ENCODE measurements around the gene ST6GALNAC5. TPM values are rescaled to one million over a fixed set of nuclear protein-coding genes. Genes with fewer than 3 reads are reported as not detected.
A peak's percentile ranks its signal among the peaks of the same experiment; 100 is the strongest.
"Not testable (repeated sequence)": the region's sequence is repeated elsewhere in the genome, so short reads cannot be mapped to it uniquely, and the experiment has no call there.

The ST6GALNAC5 gene
- total RNA-seq: 0.26 and 2.3 TPM in 2 replicates

DNA sequence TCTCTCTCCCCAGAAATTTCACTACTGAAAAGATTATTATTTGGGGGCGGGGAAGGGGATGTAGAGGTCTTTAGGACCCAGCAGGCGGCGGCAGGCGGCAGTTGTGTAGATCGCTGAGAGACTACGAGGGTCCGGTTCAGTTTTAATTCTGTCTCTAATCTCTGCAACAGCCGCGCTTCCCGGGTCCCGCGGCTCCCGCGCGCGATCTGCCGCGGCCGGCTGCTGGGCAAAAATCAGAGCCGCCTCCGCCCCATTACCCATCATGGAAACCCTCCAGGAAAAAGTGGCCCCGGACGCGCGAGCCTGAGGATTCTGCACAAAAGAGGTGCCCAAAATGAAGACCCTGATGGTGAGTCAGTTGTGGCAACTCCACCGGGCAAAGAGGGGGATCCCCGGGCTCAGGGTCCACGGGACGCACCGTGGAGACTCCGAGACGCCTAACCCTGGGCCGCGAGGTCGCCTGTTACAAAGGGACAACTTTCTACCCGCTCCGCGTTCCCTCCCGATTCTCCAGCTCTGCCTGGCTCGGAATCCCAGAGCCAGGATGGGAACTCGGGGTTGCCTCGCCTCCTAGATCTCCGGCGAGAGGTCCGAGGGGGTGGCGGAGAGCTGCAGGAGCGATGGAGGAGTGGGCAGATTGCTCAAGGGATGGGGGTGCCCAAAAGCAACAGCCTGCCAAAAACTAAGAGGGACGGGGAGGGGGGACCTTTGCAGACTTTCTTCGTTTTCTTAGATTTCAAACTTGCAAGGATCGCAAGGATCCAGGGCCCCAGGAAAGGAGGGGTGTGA, at the start of gene ST6GALNAC5:
Gene ST6GALNAC5 (plus strand): TSS at position 139 of the 789 bp plus-strand sequence.
- no peak for FAIRE-seq
- H3K27me3 ChIP-seq (ENCODE audit: control insufficient read depth, insufficient read depth, low read length): peaks cover 21% of the 10 kb centered on the region

DNA sequence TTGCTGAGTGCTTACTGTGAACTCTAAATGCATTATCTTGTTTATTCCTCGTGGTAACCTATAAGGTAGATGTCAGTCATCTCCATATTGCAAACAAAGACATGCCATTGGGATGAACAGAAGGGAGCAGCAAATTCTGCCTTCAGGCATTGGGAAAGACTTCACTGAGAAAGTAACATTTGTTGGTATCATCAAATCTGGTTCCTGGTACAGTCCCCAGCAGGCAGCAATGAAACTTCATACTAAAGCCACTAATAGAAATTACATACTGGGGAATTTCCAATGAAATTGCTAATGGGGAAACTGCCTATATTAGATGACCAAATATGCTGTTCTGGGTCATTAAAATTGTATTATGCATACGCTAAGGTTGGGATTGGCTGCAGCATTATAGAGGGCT, 47.3 kb upstream of the ST6GALNAC5 start:
- peak; percentile 34 for DNase-seq (ENCODE audit: low read depth)
- no peak for FAIRE-seq
- Histone ChIP-seq H3K36me3 (ENCODE audit: control insufficient read depth, insufficient read depth, low read length) (no peaks in the 10 kb centered on the region), H3K4me3 (ENCODE audit: low read depth, low read length) (no peak overlapping the region), H3K27me3 (ENCODE audit: control insufficient read depth, insufficient read depth, low read length) (no peaks in the 10 kb centered on the region)
- TF ChIP-seq, protein P1, sequence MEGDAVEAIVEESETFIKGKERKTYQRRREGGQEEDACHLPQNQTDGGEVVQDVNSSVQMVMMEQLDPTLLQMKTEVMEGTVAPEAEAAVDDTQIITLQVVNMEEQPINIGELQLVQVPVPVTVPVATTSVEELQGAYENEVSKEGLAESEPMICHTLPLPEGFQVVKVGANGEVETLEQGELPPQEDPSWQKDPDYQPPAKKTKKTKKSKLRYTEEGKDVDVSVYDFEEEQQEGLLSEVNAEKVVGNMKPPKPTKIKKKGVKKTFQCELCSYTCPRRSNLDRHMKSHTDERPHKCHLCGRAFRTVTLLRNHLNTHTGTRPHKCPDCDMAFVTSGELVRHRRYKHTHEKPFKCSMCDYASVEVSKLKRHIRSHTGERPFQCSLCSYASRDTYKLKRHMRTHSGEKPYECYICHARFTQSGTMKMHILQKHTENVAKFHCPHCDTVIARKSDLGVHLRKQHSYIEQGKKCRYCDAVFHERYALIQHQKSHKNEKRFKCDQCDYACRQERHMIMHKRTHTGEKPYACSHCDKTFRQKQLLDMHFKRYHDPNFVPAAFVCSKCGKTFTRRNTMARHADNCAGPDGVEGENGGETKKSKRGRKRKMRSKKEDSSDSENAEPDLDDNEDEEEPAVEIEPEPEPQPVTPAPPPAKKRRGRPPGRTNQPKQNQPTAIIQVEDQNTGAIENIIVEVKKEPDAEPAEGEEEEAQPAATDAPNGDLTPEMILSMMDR (IDR thresholded peaks at IDR 0.05; ENCODE audit: insufficient read depth, low read length, severe bottlenecking): no peak

More for the DNA sequence above, at the start of gene ST6GALNAC5:
- TF ChIP-seq, protein P1 (IDR thresholded peaks at IDR 0.05; ENCODE audit: insufficient read depth, low read length, severe bottlenecking): no peak
- Histone ChIP-seq H3K36me3 (ENCODE audit: control insufficient read depth, insufficient read depth, low read length) (no peaks in the 10 kb centered on the region), H3K4me3 (ENCODE audit: low read depth, low read length) (no peak within 1 kb of the TSS)
- DNase-seq (ENCODE audit: low read depth): no peak

DNA sequence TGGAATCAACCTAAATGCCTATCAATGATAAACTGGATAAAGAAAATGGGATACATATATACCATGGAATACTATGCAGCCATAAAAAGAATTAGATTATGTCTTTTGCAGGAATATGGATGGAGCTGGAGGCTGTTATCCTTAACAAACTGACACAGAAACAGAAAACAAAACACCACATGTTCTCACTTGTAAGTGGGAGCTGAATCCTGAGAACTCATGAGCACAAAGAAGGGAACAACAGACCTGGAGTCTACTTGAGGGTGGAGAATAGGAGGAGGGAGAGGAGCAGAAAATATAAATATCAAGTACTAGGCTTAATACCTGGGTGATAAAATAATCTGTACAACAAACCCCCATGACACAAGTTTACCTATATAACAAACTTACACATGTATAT, 44.3 kb upstream of the ST6GALNAC5 start:
- not testable (repeated sequence) for H3K4me3 ChIP-seq (ENCODE audit: low read depth, low read length); H3K27me3 ChIP-seq (ENCODE audit: control insufficient read depth, insufficient read depth, low read length); FAIRE-seq; H3K36me3 ChIP-seq (ENCODE audit: control insufficient read depth, insufficient read depth, low read length)
- peak; percentile 25 for DNase-seq (ENCODE audit: low read depth)

DNA sequence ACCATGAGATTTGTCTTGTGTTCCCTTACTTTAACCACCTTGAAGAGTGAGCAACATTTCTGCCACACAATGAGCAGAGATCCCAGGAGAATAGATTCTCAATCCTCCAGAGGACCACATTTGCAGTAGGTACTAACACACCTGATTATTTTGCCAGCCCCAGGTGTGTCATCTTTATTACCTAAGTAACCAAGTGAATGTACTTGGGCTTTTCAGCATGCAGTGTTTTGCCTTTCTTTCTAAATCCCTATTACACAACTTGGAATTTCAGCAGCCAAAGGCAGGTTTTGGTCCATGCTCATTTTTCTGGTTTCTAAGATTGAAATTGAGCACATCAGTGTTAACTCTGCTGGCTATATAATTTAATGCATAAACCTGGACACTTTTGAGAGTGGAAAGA, 43.2 kb upstream of the ST6GALNAC5 start:
- no peak overlapping the region for H3K4me3 ChIP-seq (ENCODE audit: low read depth, low read length)
- TF ChIP-seq, protein P1 (IDR thresholded peaks at IDR 0.05; ENCODE audit: insufficient read depth, low read length, severe bottlenecking): no peak
- DNase-seq (ENCODE audit: low read depth) (peak; percentile 14), FAIRE-seq (no peak)
- no peaks in the 10 kb centered on the region for H3K27me3 ChIP-seq (ENCODE audit: control insufficient read depth, insufficient read depth, low read length)
- H3K36me3 ChIP-seq (ENCODE audit: control insufficient read depth, insufficient read depth, low read length): no peaks in the 10 kb centered on the region

DNA sequence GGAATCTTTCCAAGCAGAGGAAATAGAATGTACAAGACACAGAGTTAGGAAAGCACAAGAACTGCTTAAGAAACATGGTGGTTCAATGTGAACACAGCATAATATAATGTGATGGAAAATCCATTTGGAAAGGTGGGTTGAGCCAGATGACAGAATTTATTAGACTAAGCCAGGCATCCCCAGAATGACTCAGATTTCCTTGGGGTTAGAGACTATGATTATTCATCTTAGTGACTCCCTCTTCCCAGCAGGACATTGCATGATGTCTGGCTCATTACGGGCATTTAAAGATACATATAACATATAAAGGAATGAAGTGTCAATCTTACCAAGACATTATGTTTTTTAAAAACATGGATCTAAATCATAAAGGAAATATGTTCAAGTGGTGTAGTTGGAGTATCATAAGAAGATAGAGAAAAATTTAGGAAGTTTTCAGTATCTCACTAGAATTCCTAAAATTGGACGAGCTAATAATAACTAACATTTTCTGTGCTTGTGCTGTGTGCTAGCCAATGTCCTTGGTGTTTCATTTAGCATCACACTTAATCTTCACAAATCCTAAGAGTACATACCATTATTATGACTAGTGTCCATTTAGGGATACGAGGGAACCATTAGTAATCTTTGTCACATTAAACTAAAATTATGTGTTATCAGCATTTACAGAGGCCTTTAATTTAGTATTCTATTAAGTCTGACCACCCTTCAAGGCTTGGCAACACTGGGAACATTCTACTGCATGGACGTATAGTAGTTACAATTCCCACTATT, 41.0 kb upstream of the ST6GALNAC5 start:
- H3K36me3 ChIP-seq (ENCODE audit: control insufficient read depth, insufficient read depth, low read length): no peaks in the 10 kb centered on the region
- FAIRE-seq: no peak
- TF ChIP-seq, protein P1 (IDR thresholded peaks at IDR 0.05; ENCODE audit: insufficient read depth, low read length, severe bottlenecking): no peak
- DNase-seq (ENCODE audit: low read depth): peak; percentile 59
- no peaks in the 10 kb centered on the region for H3K27me3 ChIP-seq (ENCODE audit: control insufficient read depth, insufficient read depth, low read length)
- H3K4me3 ChIP-seq (ENCODE audit: low read depth, low read length): no peak overlapping the region

DNA sequence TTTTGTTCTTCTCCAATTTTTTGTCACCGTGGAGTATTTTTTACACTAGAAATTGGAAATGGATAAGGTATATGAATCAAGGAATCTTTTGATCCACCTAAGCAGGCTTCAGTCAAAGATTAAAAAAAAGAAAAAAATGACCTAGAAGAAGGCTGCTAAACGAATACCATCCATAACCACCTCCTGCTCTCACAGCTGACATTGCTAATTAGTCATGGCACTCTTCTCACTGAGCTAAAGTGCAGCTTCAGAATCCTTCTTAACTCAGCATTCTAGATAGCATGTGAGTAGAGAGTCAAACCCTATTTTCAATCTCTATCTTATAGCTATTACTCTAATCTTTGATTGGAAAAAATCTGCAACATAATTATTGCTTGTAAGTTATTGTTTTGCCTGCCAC, 40.2 kb upstream of the ST6GALNAC5 start:
- Histone ChIP-seq H3K36me3 (ENCODE audit: control insufficient read depth, insufficient read depth, low read length) (no peaks in the 10 kb centered on the region), H3K4me3 (ENCODE audit: low read depth, low read length) (no peak overlapping the region), H3K27me3 (ENCODE audit: control insufficient read depth, insufficient read depth, low read length) (no peaks in the 10 kb centered on the region)
- TF ChIP-seq, protein P1 (IDR thresholded peaks at IDR 0.05; ENCODE audit: insufficient read depth, low read length, severe bottlenecking): no peak
- FAIRE-seq (no peak), DNase-seq (ENCODE audit: low read depth) (no peak)
